ENCODE measurements around the gene PSRC1. TPM values are rescaled to one million over a fixed set of nuclear protein-coding genes. Genes with fewer than 3 reads are reported as not detected.
"Not testable (repeated sequence)": the region's sequence is repeated elsewhere in the genome, so short reads cannot be mapped to it uniquely, and the experiment has no call there.

Gene PSRC1
- total and polyA plus RNA-seq, 4 experiments from 2014 or later, result 0.17 to 0.31 (median 0.23) TPM

- no peak overlapping the region for H3K27ac Mint-ChIP-seq
- ChIA-PET CTCF (ENCODE audit: partially characterized antibody) (interaction anchor here (1.3 to 2.4 kb wide), 2 partner anchors 17 to 19 kb away, joined by 3 to 7 read pairs; no protein-coding TSS in a partner anchor), POLR2A (ENCODE audit: partially characterized antibody) (no interaction called here)
- no peak for DNase-seq
- no peaks in the 10 kb centered on the region for H3K4me1 Mint-ChIP-seq
- no peak overlapping the region for H3K4me3 ChIP-seq (ENCODE audit: low read length in 2 of 2)
- H3K27me3 ChIP-seq (ENCODE audit: insufficient read depth, low read length), result no peaks in the 10 kb centered on the region
- H3K27me3 Mint-ChIP-seq, result peaks cover 8 to 31% of the 10 kb centered on the region in 2 donors
- no peak overlapping the region for H3K4me3 Mint-ChIP-seq
- H3K36me3 ChIP-seq (ENCODE audit: insufficient read depth, low read length), result no peaks in the 10 kb centered on the region
- intact Hi-C loops (cut with micrococcal nuclease), result no loop called here
- H3K27ac ChIP-seq (ENCODE audit: low read depth, low read length), result no peak overlapping the region
- no peaks in the 10 kb centered on the region for H3K36me3 Mint-ChIP-seq
- no peaks in the 10 kb centered on the region for H3K9me3 Mint-ChIP-seq
- no peaks in the 10 kb centered on the region for H3K9me3 ChIP-seq (ENCODE audit: control insufficient read depth in 1 of 2, low read length in 2 of 2)
- no peaks in the 10 kb centered on the region for H3K4me1 ChIP-seq (ENCODE audit: insufficient read depth, low read length)
These were observed 12.9 kb upstream of the PSRC1 start for GRCh38 chr1:109295712-109296415.

GRCh38 chr1:109294481-109294880 lies 11.5 kb upstream of the PSRC1 start:
- intact Hi-C loops (cut with micrococcal nuclease), result no loop called here
- H3K27ac Mint-ChIP-seq, result no peak overlapping the region
- ChIA-PET POLR2A (ENCODE audit: partially characterized antibody) (no interaction called here), CTCF (ENCODE audit: partially characterized antibody) (no interaction called here)
- DNase-seq, result no peak
- no peaks in the 10 kb centered on the region for H3K4me1 ChIP-seq (ENCODE audit: insufficient read depth, low read length)
- no peak overlapping the region for H3K4me3 Mint-ChIP-seq
- no peaks in the 10 kb centered on the region for H3K27me3 ChIP-seq (ENCODE audit: insufficient read depth, low read length)
- H3K4me1 Mint-ChIP-seq, result no peaks in the 10 kb centered on the region
- no peaks in the 10 kb centered on the region for H3K9me3 ChIP-seq (ENCODE audit: control insufficient read depth in 1 of 2, low read length in 2 of 2)
- peaks cover 8 to 28% of the 10 kb centered on the region in 2 donors for H3K27me3 Mint-ChIP-seq
- H3K9me3 Mint-ChIP-seq, result no peaks in the 10 kb centered on the region
- no peak overlapping the region for H3K27ac ChIP-seq (ENCODE audit: low read depth, low read length)
- no peak overlapping the region for H3K4me3 ChIP-seq (ENCODE audit: low read length in 2 of 2)
- H3K36me3 Mint-ChIP-seq, result no peaks in the 10 kb centered on the region
- H3K36me3 ChIP-seq (ENCODE audit: insufficient read depth, low read length), result no peaks in the 10 kb centered on the region

GRCh38 chr1:109293026-109293425 lies 10.1 kb upstream of the PSRC1 start:
- ChIA-PET CTCF (ENCODE audit: partially characterized antibody) (no interaction called here), POLR2A (ENCODE audit: partially characterized antibody) (no interaction called here)
- no peaks in the 10 kb centered on the region for H3K36me3 ChIP-seq (ENCODE audit: insufficient read depth, low read length)
- H3K9me3 ChIP-seq (ENCODE audit: control insufficient read depth in 1 of 2, low read length in 2 of 2), result no peaks in the 10 kb centered on the region
- H3K4me1 Mint-ChIP-seq, result no peaks in the 10 kb centered on the region
- H3K27ac Mint-ChIP-seq, result no peak overlapping the region
- no peak overlapping the region for H3K4me3 Mint-ChIP-seq
- no peaks in the 10 kb centered on the region for H3K27me3 ChIP-seq (ENCODE audit: insufficient read depth, low read length)
- no peak overlapping the region for H3K4me3 ChIP-seq (ENCODE audit: low read length in 2 of 2)
- H3K27ac ChIP-seq (ENCODE audit: low read depth, low read length), result no peak overlapping the region
- H3K27me3 Mint-ChIP-seq, result peaks cover 4 to 19% of the 10 kb centered on the region in 2 donors
- intact Hi-C loops (cut with micrococcal nuclease), result no loop called here
- no peak for DNase-seq
- no peaks in the 10 kb centered on the region for H3K9me3 Mint-ChIP-seq
- H3K36me3 Mint-ChIP-seq, result no peaks in the 10 kb centered on the region
- no peaks in the 10 kb centered on the region for H3K4me1 ChIP-seq (ENCODE audit: insufficient read depth, low read length)

DNA sequence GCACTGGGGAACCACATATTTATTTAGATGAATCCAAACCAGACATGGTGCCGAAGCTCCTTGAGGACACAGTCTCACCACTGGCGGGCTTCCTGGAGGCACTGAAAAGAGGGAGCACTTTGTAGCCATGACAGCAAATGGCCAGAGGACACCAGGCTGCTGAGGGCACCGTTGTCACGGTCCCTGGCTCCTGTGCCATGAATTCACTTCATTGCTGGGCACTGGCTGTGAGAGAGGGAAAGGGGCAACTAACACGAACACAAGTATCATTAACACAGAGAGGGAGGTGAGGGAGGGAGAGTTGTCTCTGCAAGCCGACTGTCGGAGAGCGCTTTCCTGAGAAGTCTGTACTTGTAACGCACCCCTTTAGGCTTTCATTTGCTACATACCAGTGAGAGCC lies 9.4 kb upstream of the PSRC1 start:
- H3K4me3 Mint-ChIP-seq, result no peak overlapping the region
- no peaks in the 10 kb centered on the region for H3K9me3 ChIP-seq (ENCODE audit: control insufficient read depth in 1 of 2, low read length in 2 of 2)
- POLR2A ChIA-PET (ENCODE audit: partially characterized antibody), result no interaction called here

DNA sequence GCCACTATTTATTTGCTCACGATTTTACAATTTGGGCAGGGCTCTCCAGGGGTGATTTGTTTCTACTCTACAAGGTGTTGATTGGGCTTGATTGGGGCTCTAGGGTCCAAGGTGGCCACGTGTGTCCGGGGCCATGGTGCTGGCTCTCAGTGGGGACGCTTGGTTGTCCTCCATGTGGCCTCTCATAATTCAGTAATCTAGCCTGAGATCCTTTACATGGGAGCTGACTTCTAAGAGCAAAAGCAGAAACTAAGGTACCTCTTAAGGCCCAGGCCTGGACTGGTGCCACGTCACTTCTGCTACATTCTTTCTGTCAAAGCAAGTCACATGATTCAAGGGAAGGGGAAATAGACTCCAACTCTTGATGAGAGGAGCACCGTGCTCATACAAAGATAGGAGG lies 8.1 kb upstream of the PSRC1 start:
- Mint-ChIP-seq H3K27me3 (peaks cover 4 to 17% of the 10 kb centered on the region in 2 donors), H3K4me1 (no peaks in the 10 kb centered on the region), H3K27ac (no peak overlapping the region), H3K9me3 (no peaks in the 10 kb centered on the region), H3K36me3 (no peaks in the 10 kb centered on the region), H3K4me3 (no peak overlapping the region)
- no peak overlapping the region for H3K4me3 ChIP-seq (ENCODE audit: low read length in 2 of 2)
- H3K27me3 ChIP-seq (ENCODE audit: insufficient read depth, low read length), result no peaks in the 10 kb centered on the region
- no peak overlapping the region for H3K27ac ChIP-seq (ENCODE audit: low read depth, low read length)
- H3K36me3 ChIP-seq (ENCODE audit: insufficient read depth, low read length), result no peaks in the 10 kb centered on the region
- intact Hi-C loops (cut with micrococcal nuclease), result no loop called here
- H3K9me3 ChIP-seq (ENCODE audit: control insufficient read depth in 1 of 2, low read length in 2 of 2), result no peaks in the 10 kb centered on the region
- ChIA-PET POLR2A (ENCODE audit: partially characterized antibody) (no interaction called here), CTCF (ENCODE audit: partially characterized antibody) (no interaction called here)
- DNase-seq, result no peak
- no peaks in the 10 kb centered on the region for H3K4me1 ChIP-seq (ENCODE audit: insufficient read depth, low read length)

More for the DNA sequence above, 9.4 kb upstream of the PSRC1 start:
- no peak for DNase-seq
- intact Hi-C loops (cut with micrococcal nuclease), result no loop called here
- Mint-ChIP-seq H3K27me3 (peaks cover 4 to 19% of the 10 kb centered on the region in 2 donors), H3K9me3 (no peaks in the 10 kb centered on the region), H3K27ac (no peak overlapping the region), H3K36me3 (no peaks in the 10 kb centered on the region), H3K4me1 (no peaks in the 10 kb centered on the region)
- H3K4me3 ChIP-seq (ENCODE audit: low read length in 2 of 2), result no peak overlapping the region
- no peaks in the 10 kb centered on the region for H3K4me1 ChIP-seq (ENCODE audit: insufficient read depth, low read length)
- H3K27ac ChIP-seq (ENCODE audit: low read depth, low read length), result no peak overlapping the region
- H3K27me3 ChIP-seq (ENCODE audit: insufficient read depth, low read length), result no peaks in the 10 kb centered on the region
- CTCF ChIA-PET (ENCODE audit: partially characterized antibody), result no interaction called here
- H3K36me3 ChIP-seq (ENCODE audit: insufficient read depth, low read length), result no peaks in the 10 kb centered on the region

GRCh38 chr1:109290137-109290536 lies 7.2 kb upstream of the PSRC1 start:
- H3K4me3 ChIP-seq (ENCODE audit: low read length in 2 of 2), result no peak overlapping the region
- CTCF ChIA-PET (ENCODE audit: partially characterized antibody), result no interaction called here

DNA sequence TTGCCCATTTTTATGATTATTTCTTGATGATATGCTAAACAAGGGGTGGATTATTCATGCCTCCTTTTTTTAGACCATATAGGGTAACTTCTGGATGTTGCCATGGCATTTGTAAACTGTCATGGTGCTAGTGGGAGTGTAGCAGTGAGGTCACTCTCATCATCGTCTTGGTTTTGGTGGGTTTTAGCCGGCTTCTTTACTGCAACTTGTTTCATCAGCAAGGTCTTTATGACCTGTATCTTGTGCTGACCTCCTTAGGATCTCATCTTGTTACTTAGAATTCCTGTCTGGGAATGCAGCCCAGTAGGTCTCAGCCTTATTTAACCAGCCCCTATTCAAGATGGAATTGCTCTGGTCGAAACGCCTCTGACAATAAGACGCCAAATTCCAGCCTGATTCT lies 3.8 kb upstream of the PSRC1 start:
- H3K36me3 ChIP-seq (ENCODE audit: insufficient read depth, low read length); H3K27ac ChIP-seq (ENCODE audit: low read depth, low read length); H3K9me3 ChIP-seq (ENCODE audit: control insufficient read depth in 1 of 2, low read length in 2 of 2); H3K36me3 Mint-ChIP-seq; H3K4me3 ChIP-seq (ENCODE audit: low read length in 2 of 2); H3K9me3 Mint-ChIP-seq; H3K27me3 Mint-ChIP-seq; H3K4me3 Mint-ChIP-seq; H3K27me3 ChIP-seq (ENCODE audit: insufficient read depth, low read length); intact Hi-C loops (cut with micrococcal nuclease); POLR2A ChIA-PET (ENCODE audit: partially characterized antibody); DNase-seq: not testable (repeated sequence)
- peak overlapping the region in 1 of 7 donors; percentile 37 for H3K27ac Mint-ChIP-seq
- H3K4me1 ChIP-seq (ENCODE audit: insufficient read depth, low read length), result peaks cover 22% of the 10 kb centered on the region
- CTCF ChIA-PET (ENCODE audit: partially characterized antibody), result interaction anchor here (0.7 to 0.9 kb wide), 2 partner anchors 16 to 26 kb away, joined by 3 read pairs; no protein-coding TSS in a partner anchor
- peaks cover 8 to 26% (median 16%) of the 10 kb centered on the region in 4 donors for H3K4me1 Mint-ChIP-seq

More at GRCh38 chr1:109290137-109290536, 7.2 kb upstream of the PSRC1 start:
- H3K27ac ChIP-seq (ENCODE audit: low read depth, low read length), result no peak overlapping the region
- Mint-ChIP-seq H3K4me3 (no peak overlapping the region), H3K27me3 (peaks cover 4 to 10% of the 10 kb centered on the region in 2 donors), H3K36me3 (no peaks in the 10 kb centered on the region), H3K9me3 (no peaks in the 10 kb centered on the region), H3K27ac (no peak overlapping the region), H3K4me1 (no peaks in the 10 kb centered on the region)
- DNase-seq, result no peak
- no peaks in the 10 kb centered on the region for H3K4me1 ChIP-seq (ENCODE audit: insufficient read depth, low read length)
- POLR2A ChIA-PET (ENCODE audit: partially characterized antibody), result no interaction called here
- no peaks in the 10 kb centered on the region for H3K9me3 ChIP-seq (ENCODE audit: control insufficient read depth in 1 of 2, low read length in 2 of 2)
- no peaks in the 10 kb centered on the region for H3K36me3 ChIP-seq (ENCODE audit: insufficient read depth, low read length)
- H3K27me3 ChIP-seq (ENCODE audit: insufficient read depth, low read length), result no peaks in the 10 kb centered on the region
- intact Hi-C loops (cut with micrococcal nuclease), result no loop called here
